HAP-1 (cell line): ENCODE measurements around the gene N4BP2L2.

Experiments
- DNase-seq, 2 experiments: peaks; one replicate each; pipeline ENCODE4 v3.0.0-alpha.2; 2016 to 2020; ENCODE audit warnings: low spot score in 2 of 2
- H3K27me3 ChIP-seq: fragments of 250-450 bp; sonication (Bioruptor Pico); 2 replicates; pipeline ENCODE4 v1.5.1; 2020; ENCODE audit warnings: low read depth, mild to moderate bottlenecking, moderate library complexity
- H3K36me3 ChIP-seq: fragments of 250-450 bp; sonication (Bioruptor Pico); replicated peaks from 2 replicates; pipeline ENCODE4 v1.5.1; 2020; ENCODE audit warnings: mild to moderate bottlenecking
- H3K4me1 ChIP-seq: fragments of 250-450 bp; sonication (Bioruptor Pico); 2 replicates; pipeline ENCODE4 v1.5.1; 2020; ENCODE audit warnings: mild to moderate bottlenecking
- H3K4me3 ChIP-seq: fragments of 250-450 bp; sonication (Bioruptor Pico); 2 replicates; pipeline ENCODE4 v1.5.1; 2020; ENCODE audit warnings: mild to moderate bottlenecking, moderate library complexity
- H3K9me3 ChIP-seq: fragments of 250-450 bp; sonication (Bioruptor Pico); 2 replicates; pipeline ENCODE4 v1.5.1; 2020; ENCODE audit warnings: mild to moderate bottlenecking, moderate library complexity
- in situ Hi-C: fragments of 300-500 bp; cut with MboI; formaldehyde crosslinking; loops from 3 replicates; pipeline ENCODE4 v1.14.3; 2020; ENCODE audit warnings: low sequenced_read_pairs, inconsistent platforms, mixed read lengths

N4BP2L2 gene

GRCh38 chr13:32384702-32385101, 153.9 kb downstream of the N4BP2L2 start:
- peaks cover 27% of the 10 kb centered on the region for H3K36me3 ChIP-seq
- no peak overlapping the region for H3K4me3 ChIP-seq
- no peaks in the 10 kb centered on the region for H3K9me3 ChIP-seq
- H3K4me1 ChIP-seq, result no peaks in the 10 kb centered on the region
- no peaks in the 10 kb centered on the region for H3K27me3 ChIP-seq
- in situ Hi-C loops, result no loop called here
- DNase-seq, result no peak

DNA sequence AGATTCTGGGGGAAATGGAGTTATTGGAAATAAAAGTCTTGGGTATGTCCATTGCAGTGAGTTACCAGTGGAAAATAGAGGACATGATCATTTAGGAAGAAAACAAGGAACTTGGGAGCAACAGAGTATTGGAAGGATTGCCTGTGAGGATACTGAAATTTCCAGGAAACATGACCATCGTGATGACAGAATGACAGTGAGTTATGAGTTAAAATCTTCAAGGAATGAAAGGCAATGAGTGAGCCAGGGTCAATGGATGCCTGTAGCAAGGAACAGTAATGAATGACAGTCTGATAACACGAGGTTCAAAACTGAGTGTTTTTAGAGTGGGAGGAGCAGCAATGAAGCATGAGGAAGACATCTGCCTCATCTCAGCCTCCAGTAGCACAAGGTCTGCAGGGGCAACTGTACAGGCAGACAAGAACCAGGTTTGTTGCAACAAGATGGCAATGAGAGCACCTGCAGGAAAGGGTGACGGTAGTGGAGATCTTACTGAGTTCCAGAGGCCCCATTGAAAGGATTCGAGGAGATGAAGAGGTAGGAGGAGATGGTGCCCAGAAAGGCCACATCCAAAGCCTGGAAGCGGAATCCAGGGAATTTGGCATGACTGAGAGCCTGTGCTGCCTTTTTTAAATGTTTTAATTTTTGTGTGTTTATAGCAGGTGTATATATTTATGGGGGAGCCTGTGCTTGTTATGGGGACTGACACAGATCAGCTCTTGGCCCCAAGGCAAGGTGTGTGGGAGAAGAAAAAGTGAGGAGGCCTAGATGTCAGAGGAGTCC, 154.6 kb downstream of the N4BP2L2 start:
- in situ Hi-C loops, result no loop called here

More for the DNA sequence above, 154.6 kb downstream of the N4BP2L2 start:
- Histone ChIP-seq H3K4me3 (no peak overlapping the region), H3K4me1 (no peaks in the 10 kb centered on the region), H3K9me3 (no peaks in the 10 kb centered on the region), H3K36me3 (peaks cover 32% of the 10 kb centered on the region), H3K27me3 (no peaks in the 10 kb centered on the region)
- DNase-seq, result no peak
